T-helper 2 cell treated with Interferon-gamma antibody and Interleukin-4, amounts not matched to agents 100 ng/mL and 5 ng/mL, for 36 hours (primary cell): ENCODE results near the gene CLEC4G. TPM values are rescaled to one million over a fixed set of nuclear protein-coding genes. Genes with fewer than 3 reads are reported as not detected.
"Not testable (repeated sequence)": the region's sequence is repeated elsewhere in the genome, so short reads cannot be mapped to it uniquely, and the experiment has no call there.

Source experiments
- intact Hi-C: fragments of 100-400 bp; cut with micrococcal nuclease; formaldehyde crosslinking; loops from one replicate; pipeline ENCODE4 v1.15.1; 2023
- total RNA-seq: library from RNA; stranded (reverse); gene quantifications from 2 replicates; pipeline ENCODE4 v1.2.3, GENCODE V29; 2022

The CLEC4G gene
- total RNA-seq, 1 donor from 2014 or later, result not detected

GRCh38 chr19:7746903-7747884 lies 15.3 kb upstream of the CLEC4G start, which contains the start of gene CD209:
Gene CD209 (minus strand): TSS chr19:7747534. CDS start chr19:7747511, 23 bp downstream.
- intact Hi-C loops, result no loop called here

- intact Hi-C loops, result not testable (repeated sequence)
These were observed 14.4 kb upstream of the CLEC4G start for GRCh38 chr19:7746306-7746705.

GRCh38 chr19:7744871-7745650 lies 13.2 kb upstream of the CLEC4G start:
- intact Hi-C loops, result no loop called here

DNA sequence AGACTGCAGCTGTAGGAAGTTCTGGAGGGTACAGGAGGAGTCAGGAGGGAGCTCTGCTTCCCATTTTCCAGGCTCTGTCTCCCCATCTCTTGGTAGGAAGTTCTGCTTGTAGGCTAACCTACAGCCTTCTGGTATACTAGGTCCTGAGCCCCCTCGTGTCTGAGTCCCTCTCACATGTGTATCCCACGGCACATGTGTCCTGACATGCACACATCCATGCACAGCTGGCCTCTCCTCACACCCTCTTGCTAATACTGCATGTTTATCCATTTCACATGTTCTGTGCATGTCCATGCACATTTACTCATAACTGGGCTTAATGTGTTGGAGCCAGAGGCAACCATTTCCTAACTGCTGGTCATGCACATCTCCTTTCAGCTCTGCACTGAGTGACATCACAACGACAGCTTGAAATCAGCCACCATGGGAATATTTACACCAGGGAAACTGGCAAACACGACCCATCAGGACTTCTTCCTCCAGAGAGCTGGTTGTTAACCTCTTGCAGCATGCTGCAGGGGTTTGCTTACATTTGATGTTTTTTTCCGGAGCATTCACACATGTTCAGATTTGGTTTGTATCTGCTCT lies 12.4 kb upstream of the CLEC4G start:
- intact Hi-C loops, result no loop called here

DNA sequence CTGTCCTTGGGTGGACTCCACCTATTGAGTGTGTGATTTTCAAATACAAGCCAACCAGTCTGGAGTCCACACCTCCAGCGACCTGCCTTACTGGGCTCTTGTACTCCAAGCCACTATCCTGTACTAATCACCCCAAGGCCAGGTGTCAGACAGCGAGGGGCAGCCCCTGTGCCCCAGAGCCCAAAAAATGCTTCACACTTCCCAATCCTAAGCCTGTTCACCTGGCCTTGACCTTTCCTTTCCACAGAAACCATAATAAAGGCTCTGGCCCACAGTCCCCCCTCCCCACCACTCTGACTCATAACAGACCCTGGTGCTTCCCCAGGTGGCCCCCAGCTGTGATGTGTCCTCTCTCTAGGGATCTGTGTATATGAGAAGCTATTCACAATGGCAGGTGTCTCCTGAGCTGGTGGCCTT lies 11.5 kb upstream of the CLEC4G start:
- intact Hi-C loops, result no loop called here

- intact Hi-C loops, result no loop called here
These were observed 11.1 kb upstream of the CLEC4G start for GRCh38 chr19:7742991-7743390.

DNA sequence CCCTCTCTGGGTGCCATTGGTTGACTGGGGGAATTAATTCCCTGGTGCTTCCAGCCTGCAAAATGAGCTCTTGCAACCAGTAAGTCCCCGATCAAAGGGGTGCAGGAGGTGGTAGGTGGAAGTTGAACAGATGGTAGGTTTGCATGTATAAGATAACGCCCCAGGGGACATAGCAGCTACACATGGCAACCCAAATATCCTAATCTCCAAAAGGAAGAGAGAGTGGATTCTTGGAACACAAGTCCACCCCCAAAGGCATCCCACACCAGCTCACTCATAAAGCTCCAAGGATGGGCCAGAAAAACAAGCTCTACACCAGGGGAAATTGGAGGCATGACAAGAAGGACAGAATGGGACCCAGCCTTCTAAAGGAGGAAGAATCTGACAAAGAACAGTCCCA lies 10.7 kb upstream of the CLEC4G start:
- intact Hi-C loops, result no loop called here

DNA sequence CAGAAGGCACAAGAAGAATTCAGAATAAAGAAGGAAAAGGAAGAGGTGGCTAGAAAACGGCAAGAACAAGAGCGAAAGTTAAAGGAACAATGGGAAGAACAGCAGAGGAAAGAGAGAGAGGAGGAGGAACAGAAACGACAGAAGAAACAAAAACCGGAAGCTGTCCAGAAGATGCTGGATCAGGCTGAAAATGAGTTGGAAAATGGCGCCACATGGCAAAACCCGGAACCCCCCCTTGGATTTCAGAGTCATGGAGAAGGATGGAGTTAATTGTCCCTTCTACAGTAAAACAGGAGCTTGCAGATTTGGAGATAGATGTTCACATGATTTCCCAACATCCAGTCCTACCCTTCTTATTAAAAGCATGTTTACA lies 8.8 kb upstream of the CLEC4G start:
- intact Hi-C loops, result no loop called here

DNA sequence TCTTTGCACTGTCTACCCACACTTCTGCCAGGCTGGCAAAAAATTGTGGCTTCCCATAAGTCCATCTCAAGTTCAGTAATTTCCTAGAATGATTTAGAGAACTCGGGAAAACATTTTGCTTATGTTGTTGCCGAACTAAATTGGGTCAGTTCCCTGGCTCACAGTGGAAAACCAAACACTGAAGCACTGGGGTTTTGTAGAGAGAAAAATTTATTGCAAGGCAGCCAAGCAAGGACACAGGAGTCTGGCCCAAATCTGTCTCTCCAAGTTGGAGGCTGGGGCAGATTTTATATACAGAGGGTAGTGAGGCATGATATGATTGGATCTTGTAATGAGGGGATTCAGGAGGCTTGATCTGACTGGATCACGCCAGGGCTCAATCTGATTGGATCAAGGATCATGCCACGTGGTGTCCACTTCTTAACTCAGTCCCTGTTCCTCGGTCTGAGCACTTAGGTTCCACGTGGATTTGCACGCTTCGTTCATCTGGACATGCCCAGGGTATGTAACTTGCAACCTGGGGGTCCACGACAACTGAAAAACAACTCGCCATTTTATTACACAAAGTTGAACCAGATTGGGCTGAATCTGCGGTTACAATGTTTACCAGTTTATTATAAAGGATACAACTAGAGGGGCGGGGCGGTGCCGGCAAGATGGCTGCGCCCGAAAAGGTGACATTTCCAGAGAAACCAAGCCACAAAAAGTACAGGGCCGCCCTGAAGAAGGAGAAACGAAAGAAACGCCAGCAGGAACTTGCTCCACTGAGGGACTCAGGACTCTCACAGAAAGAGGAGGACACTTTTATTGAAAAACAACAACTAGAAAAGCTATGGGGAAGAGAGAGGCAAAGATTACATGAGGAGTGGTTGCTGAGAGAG lies 8.1 kb upstream of the CLEC4G start:
- intact Hi-C loops, result no loop called here

GRCh38 chr19:7739211-7739755 lies 7.4 kb upstream of the CLEC4G start:
- intact Hi-C loops, result no loop called here

GRCh38 chr19:7738023-7738422 lies 6.1 kb upstream of the CLEC4G start:
- intact Hi-C loops, result no loop called here

- intact Hi-C loops, result no loop called here
These were observed 5.3 kb upstream of the CLEC4G start for GRCh38 chr19:7737215-7737614.

DNA sequence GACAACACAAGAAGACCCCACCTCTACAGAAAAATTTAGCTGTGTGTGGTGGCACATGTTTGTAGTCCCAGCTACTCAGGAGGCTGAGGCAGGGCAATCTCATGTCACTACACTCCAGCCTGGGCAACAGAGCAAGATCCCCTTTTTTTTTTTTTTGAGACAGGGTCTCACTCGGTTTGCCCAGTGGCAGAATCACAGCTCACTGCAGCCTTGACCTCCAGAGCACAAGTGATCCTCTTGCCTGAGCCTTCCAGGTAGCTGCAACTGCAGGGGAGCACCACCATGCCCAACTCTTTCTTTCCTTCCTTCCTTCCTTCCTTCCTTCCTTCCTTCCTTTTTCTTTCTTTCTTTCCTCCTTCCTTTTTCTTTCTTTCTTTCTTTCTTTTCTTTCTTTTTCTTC lies 4.2 kb upstream of the CLEC4G start:
- intact Hi-C loops, result no loop called here

DNA sequence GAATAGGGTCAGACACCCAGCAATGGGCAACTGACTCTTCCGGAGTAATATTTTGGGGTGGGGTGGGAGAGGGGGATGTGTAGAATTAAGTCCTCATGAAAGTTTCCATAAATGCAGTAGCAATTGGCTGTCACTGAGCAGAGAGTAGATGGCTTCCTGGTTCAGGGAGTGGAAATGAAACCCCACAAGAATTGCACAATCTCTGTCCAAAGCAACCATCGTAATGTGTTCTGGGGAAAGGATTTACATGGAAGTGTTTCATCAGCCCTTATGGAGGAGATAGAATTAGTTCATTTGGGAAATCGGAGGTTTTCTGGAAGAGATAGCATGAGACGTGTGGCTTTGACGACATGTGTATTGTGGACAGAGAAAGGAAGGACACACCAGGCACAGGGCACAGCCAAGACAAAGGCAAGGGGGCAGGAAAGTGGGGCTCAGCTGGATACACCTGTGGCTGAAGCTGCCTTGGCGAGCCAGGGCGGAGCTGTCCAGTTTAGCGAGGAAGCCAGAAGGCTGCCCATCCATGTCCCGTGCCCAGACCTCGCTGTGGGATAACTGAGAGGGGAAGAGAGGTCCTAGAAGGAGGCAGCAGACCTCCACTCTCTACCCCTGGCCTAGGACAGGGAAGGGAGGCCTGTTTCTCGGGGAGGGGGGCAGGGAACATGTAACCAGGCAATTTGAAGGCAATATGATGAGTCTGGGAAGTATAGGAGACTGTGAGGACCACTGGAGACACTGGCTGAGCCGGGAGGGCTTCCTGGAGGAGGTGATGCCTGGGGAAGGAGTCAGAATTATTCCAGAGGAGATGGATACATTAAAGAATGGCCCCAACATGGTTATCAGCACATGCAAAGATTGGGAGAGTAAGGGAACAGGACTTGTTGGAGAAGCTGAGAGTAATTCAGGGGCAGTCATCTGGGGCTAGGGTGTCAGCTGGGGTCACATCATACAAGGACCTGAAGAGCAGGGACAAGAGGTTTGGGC lies 2.6 kb upstream of the CLEC4G start:
- intact Hi-C loops, result no loop called here

GRCh38 chr19:7733376-7733775 lies 1.5 kb upstream of the CLEC4G start:
- intact Hi-C loops, result no loop called here

GRCh38 chr19:7731615-7732014 lies 295 bp downstream of the CLEC4G start:
- intact Hi-C loops, result no loop called here

GRCh38 chr19:7731218-7731595 lies 703 bp downstream of the CLEC4G start:
- intact Hi-C loops, result no loop called here

DNA sequence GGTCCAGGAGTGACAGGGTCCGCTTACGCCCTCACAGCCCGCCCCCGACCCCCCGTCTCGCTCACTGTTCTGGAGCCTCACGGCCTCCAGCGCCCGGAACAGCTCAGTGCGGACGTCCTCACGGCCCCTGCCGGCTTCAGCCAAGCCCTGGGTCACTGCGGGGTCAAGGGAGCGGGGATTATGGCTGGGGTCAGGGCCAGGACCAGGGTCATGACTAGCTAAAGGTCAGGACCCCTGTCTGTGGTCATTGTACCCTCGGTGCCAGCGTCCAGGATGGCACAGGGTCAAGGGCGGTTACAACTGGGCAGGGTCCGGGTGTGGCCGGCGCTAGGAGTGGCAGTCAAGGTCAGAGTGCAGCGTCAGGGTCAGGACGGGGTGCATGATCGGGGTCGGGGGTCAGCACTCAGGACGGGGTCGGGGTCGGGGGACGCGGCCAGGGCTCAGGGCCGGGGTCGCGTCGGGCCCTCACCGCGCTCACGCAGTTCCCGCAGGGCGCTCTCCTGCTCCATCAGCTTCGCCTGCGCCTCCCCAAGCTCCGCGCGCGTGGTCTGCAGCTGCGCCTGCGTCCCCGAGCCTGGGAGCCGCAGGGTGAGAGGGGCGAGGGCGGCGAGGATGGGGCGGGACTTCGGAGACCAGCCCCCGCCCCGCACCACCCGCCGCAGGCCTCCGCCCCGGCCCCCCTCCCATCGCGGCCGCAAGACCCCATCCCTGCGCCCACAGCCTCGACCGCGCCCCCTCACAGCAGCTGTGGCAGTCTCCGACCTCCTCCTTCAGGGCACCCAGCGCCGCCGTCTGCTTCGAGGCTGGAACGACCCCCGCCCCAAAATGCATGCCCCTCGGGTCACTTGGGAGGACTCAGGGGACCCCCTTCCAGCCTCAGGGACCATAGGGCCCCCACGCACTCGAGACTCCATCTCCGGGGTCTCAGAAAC lies 1.4 kb downstream of the CLEC4G start:
- intact Hi-C loops, result no loop called here
